Measurements from ENCODE around the gene CD37.
A peak's percentile ranks its signal among the peaks of the same experiment; 100 is the strongest.

CD37 gene

GRCh38 chr19:49347191-49347590 lies 12.0 kb downstream of the CD37 start:
- Histone ChIP-seq H3K9ac (ENCODE audit: low read length) (no peak overlapping the region), H3K9me2 (ENCODE audit: low read depth, low read length) (no peaks in the 10 kb centered on the region), H3K79me2 (ENCODE audit: insufficient read depth, low read length) (no peaks in the 10 kb centered on the region), H3F3A (ENCODE audit: insufficient read depth, low read length) (no peaks in the 10 kb centered on the region), H4K20me1 (ENCODE audit: insufficient read depth, low read length) (no peaks in the 10 kb centered on the region), H3K27ac (ENCODE audit: low read depth, low read length, poor library complexity, severe bottlenecking) (no peak overlapping the region), H3K27me3 (ENCODE audit: insufficient read depth, low read length) (no peaks in the 10 kb centered on the region), H3K4me2 (ENCODE audit: low read length) (no peak overlapping the region), H3K4me3 (ENCODE audit: low read depth, low read length, poor library complexity, severe bottlenecking) (no peak overlapping the region), H3K4me1 (ENCODE audit: insufficient read depth, low read length, severe bottlenecking) (peaks cover 9% of the 10 kb centered on the region), H3K9me3 (ENCODE audit: low read length) (no peaks in the 10 kb centered on the region), H3K36me3 (ENCODE audit: insufficient read depth, low read length) (no peaks in the 10 kb centered on the region; the same call in 1 of the 2 replicates), H2AFZ (ENCODE audit: low read length) (no peak overlapping the region)
- no peak for TF ChIP-seq CTCF (IDR thresholded peaks at IDR 0.05; ENCODE audit: low read length)
- no peak for TF ChIP-seq EZH2 (IDR thresholded peaks at IDR 0.05; ENCODE audit: borderline replicate concordance, low read length)

DNA sequence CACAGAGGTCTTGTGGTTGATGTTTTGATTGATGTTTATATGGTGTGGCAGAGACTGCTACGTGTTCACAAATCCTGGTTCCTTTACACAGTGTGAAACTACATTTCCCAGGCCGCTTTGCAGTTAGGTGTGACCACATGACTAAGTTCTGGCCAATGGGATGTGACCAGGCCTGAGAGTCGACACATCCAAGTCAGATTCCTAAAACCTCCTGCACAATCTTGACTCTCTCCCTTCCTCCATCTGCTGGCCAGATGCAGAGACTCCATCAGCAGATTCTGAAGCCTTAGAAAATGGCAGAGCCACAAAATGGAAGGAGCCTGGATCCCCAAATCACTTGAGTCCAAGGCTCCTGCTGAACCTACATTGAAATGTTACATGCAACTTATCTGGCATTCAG lies 12.6 kb downstream of the CD37 start:
- H2AFZ ChIP-seq (ENCODE audit: low read length): no peak overlapping the region; the same call in 1 of the 2 replicates
- no peaks in the 10 kb centered on the region for H3K79me2 ChIP-seq (ENCODE audit: insufficient read depth, low read length)
- H3K4me2 ChIP-seq (ENCODE audit: low read length): no peak overlapping the region
- no peak overlapping the region for H3K9ac ChIP-seq (ENCODE audit: low read length)
- H3F3A ChIP-seq (ENCODE audit: insufficient read depth, low read length): no peaks in the 10 kb centered on the region
- H3K27ac ChIP-seq (ENCODE audit: low read depth, low read length, poor library complexity, severe bottlenecking): peak overlapping the region; percentile 50
- H4K20me1 ChIP-seq (ENCODE audit: insufficient read depth, low read length): no peaks in the 10 kb centered on the region
- TF ChIP-seq EZH2 (IDR thresholded peaks at IDR 0.05; ENCODE audit: borderline replicate concordance, low read length): no peak
- no peak for TF ChIP-seq CTCF (IDR thresholded peaks at IDR 0.05; ENCODE audit: low read length)
- H3K27me3 ChIP-seq (ENCODE audit: insufficient read depth, low read length): no peaks in the 10 kb centered on the region
- peaks cover 9% of the 10 kb centered on the region for H3K4me1 ChIP-seq (ENCODE audit: insufficient read depth, low read length, severe bottlenecking)
- no peak overlapping the region for H3K4me3 ChIP-seq (ENCODE audit: low read depth, low read length, poor library complexity, severe bottlenecking)
- no peaks in the 10 kb centered on the region; the same call in 1 of the 2 replicates for H3K36me3 ChIP-seq (ENCODE audit: insufficient read depth, low read length)
- no peaks in the 10 kb centered on the region for H3K9me2 ChIP-seq (ENCODE audit: low read depth, low read length)
- no peaks in the 10 kb centered on the region for H3K9me3 ChIP-seq (ENCODE audit: low read length)

GRCh38 chr19:49348305-49349189 lies 13.3 kb downstream of the CD37 start:
- H3K9me2 ChIP-seq (ENCODE audit: low read depth, low read length): no peaks in the 10 kb centered on the region
- no peak for TF ChIP-seq EZH2 (IDR thresholded peaks at IDR 0.05; ENCODE audit: borderline replicate concordance, low read length)
- no peaks in the 10 kb centered on the region; the same call in 1 of the 2 replicates for H3K36me3 ChIP-seq (ENCODE audit: insufficient read depth, low read length)
- no peak overlapping the region; the same call in 1 of the 2 replicates for H2AFZ ChIP-seq (ENCODE audit: low read length)
- H3K4me2 ChIP-seq (ENCODE audit: low read length): peak overlapping the region; percentile 24; the same call in 1 of the 2 replicates
- no peaks in the 10 kb centered on the region for H3K79me2 ChIP-seq (ENCODE audit: insufficient read depth, low read length)
- no peak overlapping the region for H3K9ac ChIP-seq (ENCODE audit: low read length)
- H3K9me3 ChIP-seq (ENCODE audit: low read length): no peaks in the 10 kb centered on the region
- H3K4me3 ChIP-seq (ENCODE audit: low read depth, low read length, poor library complexity, severe bottlenecking): no peak overlapping the region
- no peaks in the 10 kb centered on the region for H4K20me1 ChIP-seq (ENCODE audit: insufficient read depth, low read length)
- peak overlapping the region; percentile 50 for H3K27ac ChIP-seq (ENCODE audit: low read depth, low read length, poor library complexity, severe bottlenecking)
- H3F3A ChIP-seq (ENCODE audit: insufficient read depth, low read length): no peaks in the 10 kb centered on the region
- H3K27me3 ChIP-seq (ENCODE audit: insufficient read depth, low read length): no peaks in the 10 kb centered on the region
- H3K4me1 ChIP-seq (ENCODE audit: insufficient read depth, low read length, severe bottlenecking): peaks cover 15% of the 10 kb centered on the region
